K562 (cell line): ENCODE results near the gene SGMS1. TPM values are rescaled to one million over a fixed set of nuclear protein-coding genes. Genes with fewer than 3 reads are reported as not detected.

Experiments
- ARID2 ChIP-seq: fragments of 450-650 bp; IDR thresholded peaks from 2 replicates; pipeline ENCODE4 v1.6.1; 2017; ENCODE audit warnings: antibody characterized with exemption, mild to moderate bottlenecking
- CEBPZ ChIP-seq: fragments of 150-350 bp; IDR thresholded peaks from 2 replicates; pipeline ENCODE4 v1.6.1; 2014; ENCODE audit warnings: low read depth, mild to moderate bottlenecking, low read length, borderline replicate concordance
- ELF1 ChIP-seq: fragments of 200-800 bp; sonication (Bioruptor generic); IDR thresholded peaks from 2 replicates; pipeline ENCODE4 v1.6.1; 2016; ENCODE audit warnings: missing genetic modification characterization, missing compliant biosample characterization
- EP400 ChIP-seq: fragments of 450-650 bp; IDR thresholded peaks from 2 replicates; pipeline ENCODE4 v1.6.1; 2017; ENCODE audit warnings: antibody characterized with exemption, mild to moderate bottlenecking, moderate library complexity
- HLTF ChIP-seq: fragments of 450-650 bp; IDR thresholded peaks from 2 replicates; pipeline ENCODE4 v1.6.1; 2016
- HMGN3 ChIP-seq: IDR thresholded peaks from 2 replicates; pipeline ENCODE4 v1.6.1; 2011; ENCODE audit warnings: borderline replicate concordance, low read depth, mild to moderate bottlenecking, mixed read lengths, low read length; ENCODE audit not compliant: insufficient read length; ENCODE audit errors: extremely low read depth
- HOMEZ ChIP-seq: fragments of 250-450 bp; sonication (Bioruptor Pico); IDR thresholded peaks from 2 replicates; pipeline ENCODE4 v1.4.0; 2020; ENCODE audit warnings: mild to moderate bottlenecking, moderate library complexity
- IFI16 ChIP-seq: fragments of 250-450 bp; sonication (Bioruptor Pico); IDR thresholded peaks from 2 replicates; pipeline ENCODE4 v2.1.2; 2022; ENCODE audit warnings: mild to moderate bottlenecking, inconsistent platforms
- IRF1 ChIP-seq: sonication (generic); formaldehyde crosslinking; IDR thresholded peaks from 2 replicates; pipeline ENCODE4 v1.8.0; 2022; ENCODE audit warnings: missing genetic modification reagents, mild to moderate bottlenecking, borderline replicate concordance
- KDM4B ChIP-seq, 2 experiments: fragments of 450-650 bp in 1 of 2; sonication (generic) in 1 of 2; IDR thresholded peaks; 2 replicates each; pipeline ENCODE4 v1.6.1; 2016 to 2017; ENCODE audit warnings: borderline replicate concordance in 2 of 2, antibody characterized with exemption in 1 of 2, low read depth in 1 of 2, mild to moderate bottlenecking in 1 of 2
- NCOA1 ChIP-seq: fragments of 450-650 bp; IDR thresholded peaks from 2 replicates; pipeline ENCODE4 v1.6.1; 2016; ENCODE audit warnings: low read depth
- PHF8 ChIP-seq: fragments of 200-600 bp; sonication (generic); IDR thresholded peaks from 2 replicates; pipeline ENCODE4 v1.6.1; 2012; ENCODE audit warnings: mixed run types, mild to moderate bottlenecking, inconsistent platforms, low read length, moderate library complexity, borderline replicate concordance
- PTBP1 ChIP-seq: fragments of 200-400 bp; formaldehyde crosslinking; IDR thresholded peaks from 2 replicates; pipeline ENCODE4 v1.6.1; 2017; ENCODE audit warnings: low read depth, low read length
- RBM25 ChIP-seq: fragments of 200-400 bp; formaldehyde crosslinking; IDR thresholded peaks from 2 replicates; pipeline ENCODE4 v1.6.1; 2018; ENCODE audit warnings: low read length, low read depth, moderate library complexity; ENCODE audit not compliant: severe bottlenecking
- WHSC1 ChIP-seq: IDR thresholded peaks from one replicate; pipeline ENCODE4 v1.6.1; 2012; ENCODE audit warnings: low read length, control low read depth, inconsistent platforms
- ZNF165 ChIP-seq: fragments of 250-450 bp; sonication (Bioruptor Pico); IDR thresholded peaks from 2 replicates; pipeline ENCODE4 v1.4.0; 2020; ENCODE audit warnings: borderline replicate concordance
- ZNF224 ChIP-seq: sonication (generic); formaldehyde crosslinking; IDR thresholded peaks from 2 replicates; pipeline ENCODE4 v1.8.0; 2022; ENCODE audit warnings: mild to moderate bottlenecking, missing genetic modification reagents
- ZNF551 ChIP-seq: fragments of 250-450 bp; sonication (Bioruptor Pico); IDR thresholded peaks from 2 replicates; pipeline ENCODE4 v1.5.0; 2021; ENCODE audit warnings: mild to moderate bottlenecking, moderate library complexity
- ZNF655 ChIP-seq: fragments of 250-450 bp; sonication (Bioruptor Pico); IDR thresholded peaks from 2 replicates; pipeline ENCODE4 v1.5.0; 2021
- polyA plus RNA-seq, 8 experiments: library from polyadenylated mRNA; depleted of rRNA in 4 of 8; stranded (reverse) in 5 of 8; unstranded in 3 of 8; fragments of >200 nt; fragmentation: Nextera tagmentation in 2 of 8; fragmentation: Illumina TruSeq in 1 of 8; extraction: Ambion mirVana in 2 of 8; extraction: Trizol in 1 of 8; gene quantifications; 2 replicates each; pipeline versions ENCODE4 v1.2.1 to v1.2.3, GENCODE V29; 2011 to 2014; ENCODE audit warnings: inconsistent platforms in 1 of 8, missing spikeins in 1 of 8
- total RNA-seq, 7 experiments: library from RNA; depleted of rRNA in 6 of 7; stranded (reverse); fragments of >200 nt in 6 of 7; fragmentation: Illumina TruSeq in 2 of 7; extraction: Trizol in 2 of 7; gene quantifications; 2 replicates each; pipeline versions ENCODE4 v1.2.1 to v1.2.3, GENCODE V29; 2011 to 2021; ENCODE audit warnings: low replicate concordance in 1 of 7

Gene SGMS1
- total and polyA plus RNA-seq, 9 of the 15 experiments (the other 6 are each of a cell fraction or from before 2014, with no cell fraction given): 22.6 to 232 (median 82.2) TPM

- no peak for TF ChIP-seq ZNF655 (CRISPR knock-in tag)
- no peak for TF ChIP-seq ARID2
- peak; percentile 94 for TF ChIP-seq HMGN3
- TF ChIP-seq CEBPZ: no peak
- TF ChIP-seq KDM4B (IDR thresholded peaks at IDR 0.05; ENCODE audit: borderline replicate concordance in 2 of 2, low read depth in 1 of 2): no peak
- no peak for TF ChIP-seq ZNF224 (CRISPR knock-in tag)
- TF ChIP-seq RBM25: no peak
- TF ChIP-seq HLTF: no peak
- TF ChIP-seq HOMEZ (CRISPR knock-in tag): no peak
- peak; percentile 58; the same call in 1 of the 2 replicates for TF ChIP-seq ELF1
- peak; percentile 32; the same call in 1 of the 2 replicates for TF ChIP-seq PHF8
- TF ChIP-seq NCOA1: no peak
- TF ChIP-seq EP400: no peak
- TF ChIP-seq ZNF165 (CRISPR knock-in tag): no peak
- no peak for TF ChIP-seq WHSC1
- TF ChIP-seq PTBP1: no peak
- TF ChIP-seq IFI16 (CRISPR knock-in tag): no peak
- no peak for TF ChIP-seq ZNF551 (CRISPR knock-in tag)
- no peak; the same call in 1 of the 2 replicates for TF ChIP-seq IRF1 (CRISPR knock-in tag)
Observed at GRCh38 chr10:50326757-50327701, 296.7 kb downstream of the SGMS1 start (continued).
